PFSK-1 (cell line): Measurements from ENCODE around the gene NR3C2.

Source experiments
- POLR2AphosphoS5 ChIP-seq: IDR thresholded peaks from 2 replicates; pipeline ENCODE4 v1.6.1; 2012; ENCODE audit warnings: low read depth, mild to moderate bottlenecking, control low read depth, low read length, moderate library complexity
- TAF1 ChIP-seq: IDR thresholded peaks from 2 replicates; pipeline ENCODE4 v1.6.1; 2012; ENCODE audit warnings: low read length, control low read depth, borderline replicate concordance; ENCODE audit not compliant: insufficient read depth

DNA sequence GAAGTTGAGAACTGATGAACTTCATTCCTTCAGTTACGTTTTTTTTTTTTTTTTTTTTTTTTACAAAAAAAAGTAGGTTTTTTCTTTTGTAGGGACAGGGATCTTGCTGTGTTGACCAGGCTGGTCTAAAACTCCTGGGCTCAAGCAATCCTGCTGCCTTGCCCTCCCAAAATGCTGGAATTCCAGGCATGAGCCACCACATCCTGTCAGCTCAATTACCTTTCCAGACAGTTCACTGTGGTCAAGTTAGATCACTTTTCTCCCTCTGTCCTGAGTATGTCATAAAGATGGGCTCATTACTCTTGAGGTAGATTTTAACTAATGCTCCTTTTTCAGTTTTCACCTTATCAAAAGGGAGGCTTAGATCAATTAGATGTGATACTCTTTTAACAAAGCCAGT lies 10.8 kb upstream of the NR3C2 start:
- TF ChIP-seq TAF1 (no peak), POLR2AphosphoS5 (no peak)
